Mesenteric fat pad (tissue), 1 donor: Measurements from ENCODE around the gene SUGCT. TPM values are rescaled to one million over a fixed set of nuclear protein-coding genes. Genes with fewer than 3 reads are reported as not detected.
"Not testable (repeated sequence)": the region's sequence is repeated elsewhere in the genome, so short reads cannot be mapped to it uniquely, and the experiment has no call there.

ENCODE experiments used
- DNase-seq: peaks from one replicate; pipeline ENCODE4 v3.0.0-alpha.2; 2020; ENCODE audit warnings: low spot score
- total RNA-seq: library from RNA; stranded (reverse); fragmentation: NEBNext Ultra II Directional; extraction: Animal tissue kit (Norgen Biotek cat#: 25700); gene quantifications from one replicate; pipeline ENCODE4 v1.2.1, GENCODE V29; 2021
- donor health status: DM: yes; HTN: yes; CAD: no.

The SUGCT gene
- total RNA-seq, 1 donor from 2014 or later, result 2.9 TPM

DNA sequence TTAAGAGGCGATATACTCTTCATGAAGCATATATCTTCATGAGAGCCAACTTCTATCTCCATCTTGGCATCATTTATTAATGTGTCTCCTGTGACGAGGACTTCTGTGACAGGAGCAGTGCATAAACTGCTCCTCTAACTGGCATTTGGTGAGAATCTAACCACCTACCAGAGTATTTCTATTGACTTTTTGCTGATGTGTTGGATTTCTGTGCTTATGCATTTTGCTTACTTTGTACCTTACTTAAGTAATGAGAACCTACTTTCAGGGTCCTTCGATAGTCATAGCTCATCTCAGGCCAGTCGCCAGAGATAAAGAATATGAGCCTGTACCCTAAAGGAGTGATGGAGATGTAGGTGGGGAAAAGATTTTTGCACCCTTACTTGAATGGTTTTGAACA is 265.7 kb downstream of the SUGCT start:
- DNase-seq, result no peak

- DNase-seq, result no peak
Observed at GRCh38 chr7:40401406-40401805, 266.6 kb downstream of the SUGCT start.

GRCh38 chr7:40402661-40403060 is 267.9 kb downstream of the SUGCT start:
- no peak for DNase-seq

DNA sequence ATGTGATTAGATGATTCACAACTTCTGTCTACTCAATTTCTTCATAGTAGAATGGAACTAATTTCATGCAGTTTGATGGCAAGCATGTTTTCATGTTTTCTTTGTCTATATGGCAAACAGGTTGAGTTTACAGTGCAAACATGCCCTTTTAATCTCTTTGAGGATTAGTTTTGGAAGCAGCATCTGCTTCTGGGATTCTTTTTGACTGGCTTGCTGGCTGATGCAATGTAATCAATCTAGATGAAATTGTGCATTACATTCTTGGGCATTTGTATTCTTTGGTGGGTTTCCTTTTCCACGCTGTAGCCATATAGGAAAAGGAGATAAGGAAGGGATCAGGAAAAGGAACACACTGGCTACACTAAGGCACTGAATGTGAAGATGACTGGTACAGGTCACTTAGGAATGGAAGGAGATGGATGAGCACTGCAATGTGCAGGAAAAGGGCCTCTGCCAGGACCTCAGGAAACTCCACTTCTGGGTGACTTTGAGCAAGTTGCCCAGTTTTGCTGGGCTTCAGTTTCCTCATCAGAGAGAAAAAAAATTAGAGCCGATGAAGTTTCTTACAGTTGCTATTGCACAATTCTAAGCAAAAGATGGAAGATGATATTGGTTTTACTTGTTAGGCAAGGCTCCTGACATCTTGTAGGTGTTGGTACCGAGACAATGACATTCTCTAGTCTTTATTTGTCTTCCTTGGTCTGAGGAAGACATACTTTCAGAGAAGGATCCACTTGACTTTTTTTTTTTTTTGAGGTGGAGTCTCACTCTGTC is 269.1 kb downstream of the SUGCT start:
- DNase-seq, result no peak

DNA sequence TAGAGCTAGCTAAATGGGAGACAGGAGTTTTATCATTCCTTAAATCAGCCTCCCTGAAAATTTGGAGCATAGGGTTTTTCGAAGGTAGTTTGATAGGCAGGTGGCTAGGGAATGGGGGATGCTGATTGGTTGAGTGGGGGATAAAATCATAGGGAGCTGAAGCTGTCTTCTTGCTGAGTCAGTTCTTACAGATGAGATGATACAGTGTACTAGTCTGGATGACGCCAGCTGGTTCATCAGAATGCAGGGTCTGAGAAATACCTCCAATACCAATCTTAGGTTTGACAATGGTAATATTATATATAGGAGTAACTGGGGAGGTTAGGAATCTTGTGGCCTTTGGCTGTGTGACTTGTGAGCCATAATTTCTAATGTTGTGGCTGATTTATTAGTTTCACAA is 271.2 kb downstream of the SUGCT start:
- DNase-seq, result no peak

DNA sequence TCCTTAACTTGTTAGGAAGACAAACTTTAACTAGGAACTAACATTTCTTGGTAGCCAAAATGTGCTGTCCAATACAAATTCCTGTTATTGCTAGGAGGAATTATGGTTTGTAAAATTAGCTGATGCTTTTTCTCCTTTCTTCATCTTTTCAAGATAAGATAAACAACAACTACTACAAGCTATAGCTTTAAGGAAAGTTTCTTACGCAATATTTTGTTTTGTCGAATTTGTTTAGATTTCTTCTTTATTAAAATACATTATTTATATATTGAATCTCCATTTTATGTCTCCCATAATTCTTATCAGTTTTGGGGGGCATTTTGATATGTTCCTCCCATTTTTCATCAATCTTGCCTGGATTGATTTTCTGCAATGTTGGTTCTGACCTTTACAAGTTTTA is 277.5 kb downstream of the SUGCT start:
- no peak for DNase-seq

- not testable (repeated sequence) for DNase-seq
Observed at GRCh38 chr7:40414704-40415103, 279.9 kb downstream of the SUGCT start.

DNA sequence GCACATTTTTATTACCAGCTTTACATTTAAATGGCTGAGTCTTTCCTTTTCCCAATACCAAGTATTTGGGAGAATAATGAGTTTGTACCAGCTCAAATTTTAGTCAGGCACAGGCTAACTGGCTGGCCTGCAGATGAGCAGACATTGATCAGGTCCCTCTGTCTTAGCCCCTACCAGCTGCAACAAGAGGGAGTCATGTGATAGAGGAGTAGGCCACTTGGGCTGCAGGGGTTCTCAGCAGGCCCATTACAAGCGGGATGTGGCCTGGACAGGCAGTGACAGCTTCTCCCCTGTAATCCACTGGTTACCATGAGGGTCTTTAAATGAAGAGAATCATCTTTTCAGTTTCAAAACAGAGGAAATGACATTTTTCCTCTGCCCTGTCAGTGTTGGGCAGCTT is 283.6 kb downstream of the SUGCT start:
- DNase-seq, result no peak

DNA sequence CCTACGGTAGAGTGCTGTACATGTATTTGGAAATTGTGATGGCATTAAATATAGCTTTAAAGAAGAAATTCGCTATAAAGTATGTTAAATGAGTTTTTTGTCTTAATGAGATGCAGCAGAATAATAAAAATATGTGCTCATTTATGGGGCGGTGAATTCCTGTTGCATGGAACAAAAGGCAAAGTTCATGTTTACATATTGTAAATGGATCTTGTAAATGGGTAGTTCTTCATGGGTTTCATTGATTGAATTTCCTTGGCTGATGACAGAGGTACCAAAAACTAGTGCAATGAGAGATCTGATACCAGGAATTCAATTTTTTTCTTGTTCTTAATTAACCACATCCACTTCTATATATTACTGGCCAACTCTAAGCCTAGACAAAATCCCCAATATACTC is 284.2 kb downstream of the SUGCT start:
- DNase-seq, result no peak

- no peak for DNase-seq
Observed at GRCh38 chr7:40419806-40420205, 285.0 kb downstream of the SUGCT start.

- DNase-seq, result no peak
Observed at GRCh38 chr7:40421433-40421832, 286.6 kb downstream of the SUGCT start.

GRCh38 chr7:40425696-40426095 is 290.9 kb downstream of the SUGCT start:
- DNase-seq, result no peak

DNA sequence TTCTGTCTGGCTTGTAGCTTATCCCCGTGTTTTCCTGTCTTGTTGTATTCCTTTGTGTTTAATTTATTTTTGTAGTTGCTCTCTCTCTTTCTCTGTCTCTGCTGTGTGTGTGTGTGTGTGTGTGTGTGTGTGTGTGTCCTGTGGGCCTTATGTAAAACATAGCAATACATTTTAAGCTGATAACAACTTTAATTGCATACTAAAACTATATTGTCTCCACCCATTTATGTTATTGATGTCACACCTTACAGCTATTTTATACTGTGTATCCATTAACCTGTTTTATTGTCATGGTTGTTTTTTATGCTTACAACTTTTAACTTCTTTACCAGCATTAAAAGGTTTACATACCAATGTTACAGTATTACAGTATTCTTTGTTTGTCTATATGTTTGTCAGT is 293.6 kb downstream of the SUGCT start:
- DNase-seq, result no peak

DNA sequence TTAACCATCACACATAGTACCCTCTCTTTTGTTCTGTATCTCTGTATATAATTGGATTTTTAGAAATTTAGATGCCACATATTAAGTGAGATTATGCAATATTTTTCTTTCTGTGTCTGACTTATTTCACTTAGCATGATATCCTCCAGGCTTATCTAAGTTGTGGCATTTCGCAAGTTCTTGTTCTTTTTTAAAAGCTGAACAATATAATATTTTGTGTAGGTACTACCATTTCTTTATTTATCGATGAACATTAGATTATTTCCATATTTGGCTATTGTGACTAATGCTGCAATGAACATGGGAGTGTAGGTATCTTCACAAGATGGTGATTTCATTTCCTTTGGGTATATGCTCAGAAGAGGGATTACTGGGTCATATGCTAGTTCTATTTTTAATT is 295.0 kb downstream of the SUGCT start:
- no peak for DNase-seq

DNA sequence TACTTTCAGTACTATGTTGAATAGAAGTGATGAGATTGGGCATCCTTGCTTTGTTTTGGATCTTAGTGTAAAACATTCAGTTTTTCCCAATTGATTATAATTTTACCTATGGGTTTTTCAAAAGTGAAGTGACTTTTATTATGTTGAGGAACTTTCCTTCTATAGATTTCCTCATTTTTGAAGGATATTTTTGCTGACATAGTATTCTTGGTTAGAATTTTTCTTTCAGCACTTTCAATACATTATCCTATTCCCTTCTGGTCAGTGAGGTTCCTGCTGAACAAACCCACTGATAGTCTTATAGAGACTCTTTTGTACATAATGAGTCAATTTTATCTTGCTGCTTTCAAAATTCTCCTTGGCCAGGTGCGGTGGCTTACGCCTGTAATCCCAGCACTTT is 297.2 kb downstream of the SUGCT start:
- DNase-seq, result no peak

DNA sequence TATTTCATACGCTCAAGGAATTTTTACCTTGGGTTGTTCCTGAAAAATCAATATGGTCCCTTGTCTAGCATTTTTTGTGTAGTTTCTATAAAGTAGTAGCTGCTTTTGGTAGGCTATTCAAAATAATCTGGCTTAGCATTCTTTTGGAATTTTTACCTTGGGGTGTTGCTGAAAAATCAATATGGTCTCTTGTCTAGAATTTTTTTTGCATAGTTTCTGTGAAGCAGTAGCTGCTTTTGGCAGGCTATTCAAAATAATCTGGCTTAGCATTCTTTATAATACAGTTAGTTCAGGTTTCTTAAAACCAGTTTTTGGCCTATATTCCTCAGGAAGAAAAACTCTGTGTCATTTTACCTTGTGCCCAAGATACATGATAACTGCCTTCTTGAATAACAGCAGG is 301.9 kb downstream of the SUGCT start:
- no peak for DNase-seq

GRCh38 chr7:40437498-40437897 is 302.7 kb downstream of the SUGCT start:
- no peak for DNase-seq

DNA sequence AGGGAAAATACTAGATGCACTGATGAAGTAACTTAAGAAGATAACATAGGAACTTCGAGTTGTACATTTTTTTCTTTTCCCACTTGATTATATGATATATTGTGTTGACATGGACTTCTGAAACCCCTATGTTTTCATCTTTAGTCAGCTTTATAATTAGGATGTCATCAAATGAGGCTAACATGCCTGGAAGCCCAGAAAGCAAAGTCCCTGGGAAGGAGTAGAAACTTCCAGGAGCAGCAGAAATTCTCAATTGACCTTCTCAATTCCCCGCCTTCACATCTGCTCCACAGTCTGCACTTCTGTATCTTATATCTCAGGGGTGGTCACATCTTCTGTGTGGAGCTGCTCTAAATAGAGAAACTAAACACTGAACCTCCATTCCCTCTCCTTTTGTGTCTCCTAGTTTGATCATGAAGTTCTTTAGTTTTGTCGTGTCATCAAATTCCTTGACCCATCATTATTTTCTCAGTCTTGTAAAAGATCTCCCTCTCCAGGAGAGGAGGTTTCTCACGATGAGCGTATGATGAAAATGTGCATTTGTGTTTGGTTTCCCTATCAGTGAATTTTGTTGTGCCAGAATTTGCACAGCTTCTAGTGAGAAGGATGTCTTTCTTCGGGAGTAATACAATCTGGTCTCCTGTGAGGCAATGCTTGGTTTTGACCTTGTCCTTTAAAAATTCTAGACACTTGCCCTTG is 303.3 kb downstream of the SUGCT start:
- no peak for DNase-seq

- no peak for DNase-seq
Observed at GRCh38 chr7:40439686-40440085, 304.9 kb downstream of the SUGCT start.

DNA sequence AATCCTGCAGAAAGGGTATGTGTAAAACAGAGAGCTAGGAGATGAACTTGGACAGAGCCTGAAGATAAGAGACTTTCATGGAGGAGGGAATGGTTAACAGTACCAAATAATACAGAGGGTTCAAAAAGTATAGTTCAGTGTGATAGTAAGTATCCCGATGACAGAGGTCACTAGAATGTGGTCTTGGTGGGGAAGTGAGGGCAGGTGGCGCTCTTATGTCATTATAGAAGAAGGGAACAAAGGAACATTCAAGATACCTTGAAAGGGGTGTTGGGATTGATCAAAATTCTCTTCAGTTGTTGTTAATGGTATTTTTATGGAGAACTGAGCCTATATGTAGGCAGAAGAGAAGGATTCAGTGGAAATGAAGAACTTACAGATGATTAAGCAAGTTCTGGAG is 312.5 kb downstream of the SUGCT start:
- DNase-seq, result no peak

DNA sequence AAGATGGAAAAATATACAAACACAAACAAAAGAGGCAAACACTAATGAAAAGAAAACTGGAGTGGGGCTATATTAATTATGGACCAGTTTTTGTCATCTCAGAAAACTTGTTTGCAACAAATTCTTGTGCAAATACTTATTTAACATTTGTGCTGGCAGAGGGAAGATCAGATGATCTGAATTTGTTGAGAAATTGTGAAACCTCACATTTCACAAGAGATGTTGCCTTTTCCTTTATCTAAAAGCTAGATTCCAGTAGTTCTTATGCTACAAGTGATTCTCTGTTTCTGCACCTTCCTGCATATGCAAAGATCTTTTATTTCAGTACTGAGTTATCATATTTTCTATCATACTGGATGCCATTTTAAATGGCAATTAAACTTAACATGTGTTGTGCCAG is 320.7 kb downstream of the SUGCT start:
- DNase-seq, result no peak

DNA sequence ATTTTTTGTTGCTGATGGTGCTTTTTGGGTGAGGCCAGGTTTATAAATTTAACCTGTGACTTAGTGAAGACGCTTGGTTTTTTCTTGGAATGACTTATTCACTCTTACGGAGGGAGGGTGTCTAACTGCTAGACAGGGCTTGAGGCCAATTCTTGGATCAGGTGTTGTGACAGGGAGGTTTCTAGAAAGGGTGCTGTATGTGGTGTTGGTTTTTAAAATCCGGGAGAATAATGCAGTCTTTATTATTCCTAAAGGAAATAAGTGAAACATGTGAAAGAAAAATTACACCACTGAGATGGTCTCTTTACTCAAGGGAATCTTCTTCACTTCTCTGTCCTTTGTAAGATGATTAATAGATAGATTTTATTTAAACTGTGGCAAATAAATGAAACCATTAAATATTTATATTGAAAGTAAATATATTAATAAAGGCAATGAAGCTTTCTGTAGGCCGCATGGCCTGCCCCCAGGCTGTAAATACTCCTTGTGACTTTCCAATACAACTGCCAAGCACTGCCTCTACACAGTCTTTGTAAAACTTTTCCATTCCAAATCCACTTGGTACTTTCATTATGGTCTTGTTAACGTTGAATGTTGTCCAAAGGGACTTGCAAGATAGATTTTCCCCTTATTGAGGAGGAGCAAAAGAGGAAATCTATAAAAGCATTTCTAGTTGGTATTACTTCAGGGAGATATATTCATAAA is 323.1 kb downstream of the SUGCT start:
- no peak for DNase-seq
